OCI-LY3 (cell line): Measurements from ENCODE around the gene MACROD2.
"Not testable (repeated sequence)": the region's sequence is repeated elsewhere in the genome, so short reads cannot be mapped to it uniquely, and the experiment has no call there.

ENCODE experiments used
- H2AFZ ChIP-seq: fragments of 200-600, 300-600 bp; shearing (Covaris generic); 2 replicates; pipeline ENCODE4 v1.6.0; 2014; ENCODE audit warnings: antibody characterized with exemption, low read depth, low read length
- H3K27ac ChIP-seq: fragments of 200-600, 300-600 bp; sonication (generic); 2 replicates; pipeline ENCODE4 v1.5.1; 2014; ENCODE audit warnings: mild to moderate bottlenecking, low read length, moderate library complexity, mixed read lengths
- H3K27me3 ChIP-seq: fragments of 200-600, 300-600 bp; sonication (generic); 2 replicates; pipeline ENCODE4 v1.6.1; 2014; ENCODE audit warnings: low read depth, low read length, mixed read lengths
- H3K36me3 ChIP-seq: fragments of 200-600, 300-600 bp; sonication (generic); replicated peaks from 2 replicates; pipeline ENCODE3; 2014; ENCODE audit warnings: low read depth, low read length, mixed read lengths
- H3K4me1 ChIP-seq: fragments of 300-600, 200-600 bp; sonication (generic); 2 replicates; pipeline ENCODE4 v1.6.1; 2014; ENCODE audit warnings: low read length, mixed read lengths
- H3K4me2 ChIP-seq: fragments of 200-600, 300-600 bp; sonication (generic); 2 replicates; pipeline ENCODE4 v1.6.1; 2014; ENCODE audit warnings: low read length, mixed read lengths
- H3K4me3 ChIP-seq: fragments of 300-600, 200-600 bp; sonication (generic); 2 replicates; pipeline ENCODE4 v1.5.1; 2014; ENCODE audit warnings: antibody characterized with exemption, mild to moderate bottlenecking, low read length, moderate library complexity
- H3K79me2 ChIP-seq: fragments of 300-600, 200-600 bp; shearing (Covaris generic); 2 replicates; pipeline ENCODE4 v1.6.1; 2014; ENCODE audit warnings: mild to moderate bottlenecking, low read length, mixed read lengths
- H3K9ac ChIP-seq: fragments of 300-600, 200-600 bp; shearing (Covaris generic); 2 replicates; pipeline ENCODE4 v1.6.0; 2014; ENCODE audit warnings: mild to moderate bottlenecking, low read length, moderate library complexity
- H3K9me3 ChIP-seq: fragments of 200-600, 300-600 bp; shearing (Covaris generic); 2 replicates; pipeline ENCODE4 v1.6.1; 2014; ENCODE audit warnings: low read length, mixed read lengths; ENCODE audit not compliant: insufficient read depth
- H4K20me1 ChIP-seq: fragments of 200-600, 300-600 bp; sonication (generic); 2 replicates; pipeline ENCODE4 v1.6.1; 2016; ENCODE audit warnings: low read length, mixed read lengths; ENCODE audit not compliant: insufficient read depth
- CTCF ChIP-seq: fragments of 200-600, 300-600 bp; sonication (generic); IDR thresholded peaks from 2 replicates; pipeline ENCODE4 v1.5.1; 2014; ENCODE audit warnings: antibody characterized with exemption, low read length, low read depth
- EZH2phosphoT487 ChIP-seq: fragments of 200-600 bp; shearing (Covaris generic); IDR thresholded peaks from 2 replicates; pipeline ENCODE4 v1.6.1; 2018; ENCODE audit warnings: antibody characterized with exemption, mixed run types, low read depth

Gene MACROD2

GRCh38 chr20:15370370-15370769 lies 1375.1 kb downstream of the MACROD2 start:
- no peak for TF ChIP-seq EZH2phosphoT487
- no peak for TF ChIP-seq CTCF
- Histone ChIP-seq H3K9me3 (no peaks in the 10 kb centered on the region), H3K27me3 (no peaks in the 10 kb centered on the region), H3K4me2 (no peak overlapping the region), H4K20me1 (no peaks in the 10 kb centered on the region), H3K9ac (no peak overlapping the region), H3K4me3 (no peak overlapping the region), H3K36me3 (no peaks in the 10 kb centered on the region), H2AFZ (no peak overlapping the region), H3K27ac (no peak overlapping the region), H3K4me1 (no peaks in the 10 kb centered on the region), H3K79me2 (no peaks in the 10 kb centered on the region)

GRCh38 chr20:15374682-15375081 lies 1379.4 kb downstream of the MACROD2 start:
- TF ChIP-seq EZH2phosphoT487: no peak
- no peak for TF ChIP-seq CTCF
- no peaks in the 10 kb centered on the region for H3K9me3 ChIP-seq
- no peaks in the 10 kb centered on the region for H3K27me3 ChIP-seq
- no peaks in the 10 kb centered on the region for H3K36me3 ChIP-seq
- no peak overlapping the region for H3K27ac ChIP-seq
- no peak overlapping the region for H2AFZ ChIP-seq
- no peak overlapping the region for H3K9ac ChIP-seq
- H3K4me2 ChIP-seq: no peak overlapping the region
- no peak overlapping the region for H3K4me3 ChIP-seq
- no peaks in the 10 kb centered on the region for H3K4me1 ChIP-seq
- no peaks in the 10 kb centered on the region for H3K79me2 ChIP-seq
- H4K20me1 ChIP-seq: no peaks in the 10 kb centered on the region

GRCh38 chr20:15375836-15376235 lies 1380.5 kb downstream of the MACROD2 start:
- Histone ChIP-seq H3K4me3 (no peak overlapping the region), H3K27me3 (no peaks in the 10 kb centered on the region), H3K4me2 (no peak overlapping the region), H3K79me2 (no peaks in the 10 kb centered on the region), H4K20me1 (no peaks in the 10 kb centered on the region), H2AFZ (no peak overlapping the region), H3K27ac (no peak overlapping the region), H3K4me1 (peaks cover 5% of the 10 kb centered on the region), H3K9me3 (no peaks in the 10 kb centered on the region), H3K9ac (no peak overlapping the region), H3K36me3 (no peaks in the 10 kb centered on the region)
- TF ChIP-seq EZH2phosphoT487 (no peak), CTCF (no peak)

GRCh38 chr20:15377603-15378002 lies 1382.3 kb downstream of the MACROD2 start:
- H3K27ac ChIP-seq: not testable (repeated sequence)

GRCh38 chr20:15378151-15378550 lies 1382.8 kb downstream of the MACROD2 start:
- Histone ChIP-seq H3K4me2 (no peak overlapping the region), H2AFZ (no peak overlapping the region), H4K20me1 (no peaks in the 10 kb centered on the region), H3K79me2 (no peaks in the 10 kb centered on the region), H3K4me1 (peaks cover 8% of the 10 kb centered on the region), H3K9me3 (no peaks in the 10 kb centered on the region), H3K4me3 (no peak overlapping the region), H3K27ac (no peak overlapping the region), H3K27me3 (no peaks in the 10 kb centered on the region), H3K9ac (no peak overlapping the region), H3K36me3 (no peaks in the 10 kb centered on the region)
- TF ChIP-seq EZH2phosphoT487 (no peak), CTCF (peak; percentile 24)

More at GRCh38 chr20:15377603-15378002, 1382.3 kb downstream of the MACROD2 start:
- not testable (repeated sequence) for H3K4me2 ChIP-seq, H4K20me1 ChIP-seq, H3K9ac ChIP-seq, H3K36me3 ChIP-seq, H3K4me3 ChIP-seq, H2AFZ ChIP-seq, H3K9me3 ChIP-seq, H3K4me1 ChIP-seq, H3K79me2 ChIP-seq, H3K27me3 ChIP-seq
